IPS-20b (cell line): ENCODE data around the gene ITGB1.
"Not testable (repeated sequence)": the region's sequence is repeated elsewhere in the genome, so short reads cannot be mapped to it uniquely, and the experiment has no call there.

Experiments
- H3K27ac ChIP-seq: one replicate; pipeline ENCODE4 v1.5.1; 2013; ENCODE audit warnings: low read length
- H3K27me3 ChIP-seq: 2 replicates; pipeline ENCODE4 v1.6.1; 2013; ENCODE audit warnings: mild to moderate bottlenecking, low read length, inconsistent platforms; ENCODE audit not compliant: insufficient read depth
- H3K36me3 ChIP-seq: 2 replicates; pipeline ENCODE4 v1.6.1; 2013; ENCODE audit warnings: low read depth, mild to moderate bottlenecking, inconsistent platforms, low read length, moderate library complexity; ENCODE audit not compliant: insufficient read depth
- H3K4me1 ChIP-seq: 2 replicates; pipeline ENCODE4 v1.6.1; 2013; ENCODE audit warnings: mild to moderate bottlenecking, control low read depth, inconsistent platforms, low read length, moderate library complexity; ENCODE audit not compliant: insufficient read depth
- H3K4me3 ChIP-seq: 2 replicates; pipeline ENCODE4 v1.5.1; 2013; ENCODE audit warnings: mild to moderate bottlenecking, low read length, inconsistent platforms
- H3K9ac ChIP-seq: 2 replicates; pipeline ENCODE4 v1.6.1; 2013; ENCODE audit warnings: low read depth, mild to moderate bottlenecking, inconsistent platforms, low read length, moderate library complexity
- H3K9me3 ChIP-seq: 2 replicates; pipeline ENCODE4 v1.6.1; 2013; ENCODE audit warnings: mild to moderate bottlenecking, low read depth, low read length, inconsistent platforms; ENCODE audit not compliant: insufficient read depth

The ITGB1 gene

GRCh38 chr10:32958085-32959005 lies at the start of gene ITGB1:
TSS of gene ITGB1 (minus strand) at chr10:32958230. CDS start at chr10:32935558, 22,672 bp downstream.
- H3K9me3 ChIP-seq = no peaks in the 10 kb centered on the region
- no peaks in the 10 kb centered on the region for H3K27me3 ChIP-seq
- H3K4me3 ChIP-seq = peak within 1 kb of the TSS; percentile 91
- peaks cover 57% of the 10 kb centered on the region for H3K4me1 ChIP-seq
- peak within 1 kb of the TSS; percentile 99 for H3K9ac ChIP-seq
- H3K36me3 ChIP-seq = no peaks in the 10 kb centered on the region
- peak within 1 kb of the TSS; percentile 98 for H3K27ac ChIP-seq

GRCh38 chr10:33006342-33006887 lies 48.4 kb upstream of the ITGB1 start:
- H3K27ac ChIP-seq = no peak overlapping the region

GRCh38 chr10:33005322-33006301 lies 47.6 kb upstream of the ITGB1 start:
- H3K27me3 ChIP-seq = no peaks in the 10 kb centered on the region
- peak overlapping the region; percentile 58; the same call in 1 of the 2 replicates for H3K9ac ChIP-seq
- H3K36me3 ChIP-seq = no peaks in the 10 kb centered on the region
- H3K4me1 ChIP-seq = peaks cover 15% of the 10 kb centered on the region
- H3K4me3 ChIP-seq = peak overlapping the region; percentile 48
- no peak overlapping the region for H3K27ac ChIP-seq
- H3K9me3 ChIP-seq = no peaks in the 10 kb centered on the region

More at GRCh38 chr10:33006342-33006887, 48.4 kb upstream of the ITGB1 start:
- H3K36me3 ChIP-seq = no peaks in the 10 kb centered on the region
- no peaks in the 10 kb centered on the region for H3K27me3 ChIP-seq
- no peak overlapping the region; the same call in 1 of the 2 replicates for H3K9ac ChIP-seq
- peaks cover 15% of the 10 kb centered on the region for H3K4me1 ChIP-seq
- H3K9me3 ChIP-seq = no peaks in the 10 kb centered on the region
- no peak overlapping the region for H3K4me3 ChIP-seq

DNA sequence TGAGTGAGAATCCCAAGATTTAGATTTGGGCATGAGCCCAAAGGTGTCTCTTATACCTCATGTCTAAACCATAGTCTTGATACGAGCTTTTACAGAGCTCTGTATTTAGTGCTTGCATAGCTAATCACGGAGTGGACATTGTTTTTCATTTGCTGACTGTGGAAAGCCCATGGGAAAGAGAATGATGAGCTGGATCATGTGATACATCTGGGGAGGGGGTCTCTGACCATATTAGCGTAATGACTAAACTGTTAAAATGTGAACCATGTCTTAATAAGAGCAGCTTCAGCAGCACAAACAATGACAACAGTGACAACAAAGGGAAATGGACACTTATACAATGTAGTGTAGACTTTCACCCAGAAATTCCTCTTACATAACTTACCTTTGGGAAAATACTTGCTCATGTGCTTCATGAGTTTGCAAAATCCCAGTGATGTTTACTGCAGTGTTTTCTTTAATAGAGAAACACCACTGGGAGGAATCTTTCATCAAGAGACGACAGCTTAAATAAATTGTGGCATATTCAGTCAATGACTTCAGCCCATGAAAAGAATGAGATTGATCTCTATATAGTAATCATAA lies 44.0 kb upstream of the ITGB1 start:
- Histone ChIP-seq H3K27ac (no peak overlapping the region), H3K4me1 (peaks cover 4% of the 10 kb centered on the region), H3K27me3 (no peaks in the 10 kb centered on the region), H3K36me3 (no peaks in the 10 kb centered on the region), H3K9me3 (no peaks in the 10 kb centered on the region), H3K9ac (no peak overlapping the region), H3K4me3 (no peak overlapping the region)

- H3K27ac ChIP-seq, H3K9me3 ChIP-seq, H3K4me1 ChIP-seq, H3K4me3 ChIP-seq, H3K27me3 ChIP-seq, H3K9ac ChIP-seq, H3K36me3 ChIP-seq: not testable (repeated sequence)
Observed at GRCh38 chr10:32998060-32998581, 40.1 kb upstream of the ITGB1 start.

DNA sequence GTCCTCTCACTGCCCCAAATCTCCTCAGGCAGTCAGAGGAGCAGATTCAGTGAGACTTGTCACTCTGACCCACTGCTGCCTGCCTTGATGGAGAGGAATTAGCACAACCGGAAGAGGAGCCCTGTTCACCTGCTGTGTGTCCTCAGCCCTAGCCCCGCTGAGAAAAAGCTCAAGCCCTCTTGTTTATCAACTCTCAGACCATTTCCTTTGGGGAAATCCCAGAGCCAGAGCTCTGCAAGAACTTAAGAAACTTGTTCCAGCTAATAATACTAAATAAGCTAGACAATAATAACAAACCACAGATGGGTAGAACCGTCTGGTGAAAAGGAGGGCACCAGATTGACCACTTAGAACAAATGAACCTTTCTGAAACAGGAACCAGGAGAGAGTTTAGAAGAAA lies 37.7 kb upstream of the ITGB1 start:
- Histone ChIP-seq H3K4me3 (no peak overlapping the region), H3K9ac (no peak overlapping the region), H3K27ac (no peak overlapping the region), H3K9me3 (no peaks in the 10 kb centered on the region), H3K4me1 (peaks cover 5% of the 10 kb centered on the region; the same call in 1 of the 2 replicates), H3K27me3 (no peaks in the 10 kb centered on the region), H3K36me3 (no peaks in the 10 kb centered on the region)

GRCh38 chr10:32995066-32995622 lies 37.1 kb upstream of the ITGB1 start:
- H3K9me3 ChIP-seq = no peaks in the 10 kb centered on the region
- H3K9ac ChIP-seq = no peak overlapping the region
- H3K36me3 ChIP-seq = no peaks in the 10 kb centered on the region
- no peak overlapping the region for H3K27ac ChIP-seq
- H3K4me3 ChIP-seq = no peak overlapping the region
- H3K4me1 ChIP-seq = peaks cover 5% of the 10 kb centered on the region; the same call in 1 of the 2 replicates
- no peaks in the 10 kb centered on the region for H3K27me3 ChIP-seq

DNA sequence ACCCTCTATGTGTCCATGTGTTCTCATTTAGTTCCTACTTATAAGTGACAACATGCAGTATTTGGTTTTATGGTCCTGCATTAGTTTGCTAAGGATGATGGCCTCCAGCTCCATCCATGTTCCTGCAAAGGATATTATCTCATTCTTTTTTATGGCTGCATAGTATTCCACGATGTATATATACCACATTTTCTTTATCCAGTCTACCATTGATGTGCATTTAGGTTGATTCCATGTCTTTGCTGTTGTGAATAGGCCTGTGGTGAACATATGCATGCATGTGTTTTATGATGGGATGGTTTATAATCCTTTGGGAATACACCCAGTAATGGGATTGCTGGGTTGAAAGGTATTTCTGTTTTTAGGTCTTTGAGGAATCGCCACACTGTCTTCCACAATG lies 36.6 kb upstream of the ITGB1 start:
- not testable (repeated sequence) for H3K27me3 ChIP-seq, H3K36me3 ChIP-seq, H3K9me3 ChIP-seq, H3K4me3 ChIP-seq, H3K27ac ChIP-seq, H3K4me1 ChIP-seq, H3K9ac ChIP-seq

- H3K36me3 ChIP-seq, H3K27me3 ChIP-seq, H3K9ac ChIP-seq, H3K4me3 ChIP-seq, H3K4me1 ChIP-seq, H3K27ac ChIP-seq, H3K9me3 ChIP-seq: not testable (repeated sequence)
Observed at GRCh38 chr10:32992310-32992709, 34.3 kb upstream of the ITGB1 start.

- H3K4me3 ChIP-seq = no peak overlapping the region
- peaks cover 9% of the 10 kb centered on the region; the same call in 1 of the 2 replicates for H3K4me1 ChIP-seq
- no peaks in the 10 kb centered on the region for H3K27me3 ChIP-seq
Observed at GRCh38 chr10:32990811-32991210, 32.8 kb upstream of the ITGB1 start.

DNA sequence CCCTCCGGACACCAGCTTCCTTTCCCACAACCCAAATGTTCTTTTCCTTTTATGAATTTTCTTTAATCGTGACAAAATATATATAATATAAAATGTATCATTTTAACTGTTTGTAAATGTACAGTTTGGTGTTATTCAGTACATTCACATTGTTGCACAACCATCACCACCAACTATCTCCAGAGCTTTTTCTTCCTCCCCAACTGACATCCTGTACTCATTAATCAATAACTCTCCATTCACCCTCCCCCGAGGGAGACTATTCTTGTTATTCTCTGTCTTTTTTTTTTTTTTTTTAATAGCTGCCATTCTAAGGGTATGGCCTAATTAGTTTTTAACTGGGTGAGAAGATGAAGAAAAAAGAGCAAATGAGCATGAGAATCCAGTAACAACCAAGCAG lies 30.6 kb upstream of the ITGB1 start:
- peaks cover 10% of the 10 kb centered on the region for H3K4me1 ChIP-seq
- no peaks in the 10 kb centered on the region for H3K36me3 ChIP-seq
- no peaks in the 10 kb centered on the region for H3K27me3 ChIP-seq
- no peak overlapping the region for H3K9ac ChIP-seq
- H3K4me3 ChIP-seq = no peak overlapping the region
- no peak overlapping the region for H3K27ac ChIP-seq
- no peaks in the 10 kb centered on the region for H3K9me3 ChIP-seq

More at GRCh38 chr10:32990811-32991210, 32.8 kb upstream of the ITGB1 start:
- no peak overlapping the region for H3K27ac ChIP-seq
- H3K9me3 ChIP-seq = no peaks in the 10 kb centered on the region
- H3K9ac ChIP-seq = no peak overlapping the region
- H3K36me3 ChIP-seq = no peaks in the 10 kb centered on the region
